CD4-positive, alpha-beta T cell treated with Interleukin-6 at 100 ng/mL for 8 hours (primary cell): Measurements from ENCODE around the gene CHCHD3.
"Not testable (repeated sequence)": the region's sequence is repeated elsewhere in the genome, so short reads cannot be mapped to it uniquely, and the experiment has no call there.

Experiments
- DNase-seq: peaks from one replicate; pipeline ENCODE4 v3.0.0-alpha.2; 2020; ENCODE audit warnings: mixed read lengths, low spot score

The CHCHD3 gene

GRCh38 chr7:132953468-132953867, 128.4 kb downstream of the CHCHD3 start:
- DNase-seq = no peak

GRCh38 chr7:132950725-132951124, 131.2 kb downstream of the CHCHD3 start:
- DNase-seq = no peak

- DNase-seq = no peak
Measured at GRCh38 chr7:132947011-132947410, 134.9 kb downstream of the CHCHD3 start.

GRCh38 chr7:132944774-132945173, 137.1 kb downstream of the CHCHD3 start:
- no peak for DNase-seq

GRCh38 chr7:132943645-132944044, 138.2 kb downstream of the CHCHD3 start:
- no peak for DNase-seq

GRCh38 chr7:132942701-132943100, 139.2 kb downstream of the CHCHD3 start:
- no peak for DNase-seq

GRCh38 chr7:132941905-132942304, 140.0 kb downstream of the CHCHD3 start:
- no peak for DNase-seq

- DNase-seq = no peak
Measured at GRCh38 chr7:132941428-132941827, 140.5 kb downstream of the CHCHD3 start.

- DNase-seq = no peak
Measured at GRCh38 chr7:132940084-132940483, 141.8 kb downstream of the CHCHD3 start.

GRCh38 chr7:132939495-132939894, 142.4 kb downstream of the CHCHD3 start:
- no peak for DNase-seq

- DNase-seq = no peak
Measured at GRCh38 chr7:132937286-132937685, 144.6 kb downstream of the CHCHD3 start.

GRCh38 chr7:132935608-132936007, 146.3 kb downstream of the CHCHD3 start:
- no peak for DNase-seq

GRCh38 chr7:132934017-132934416, 147.9 kb downstream of the CHCHD3 start:
- no peak for DNase-seq

- no peak for DNase-seq
Measured at GRCh38 chr7:132933072-132933458, 148.8 kb downstream of the CHCHD3 start.

GRCh38 chr7:132932296-132933071, 149.4 kb downstream of the CHCHD3 start:
- no peak for DNase-seq

- no peak for DNase-seq
Measured at GRCh38 chr7:132930881-132931280, 151.0 kb downstream of the CHCHD3 start.

- not testable (repeated sequence) for DNase-seq
Measured at GRCh38 chr7:132929944-132930343, 151.9 kb downstream of the CHCHD3 start.

GRCh38 chr7:132919771-132920170, 162.1 kb downstream of the CHCHD3 start:
- no peak for DNase-seq

- DNase-seq = no peak
Measured at GRCh38 chr7:132915647-132916046, 166.2 kb downstream of the CHCHD3 start.

- no peak for DNase-seq
Measured at GRCh38 chr7:132910657-132911056, 171.2 kb downstream of the CHCHD3 start.

GRCh38 chr7:132907380-132907940, 174.4 kb downstream of the CHCHD3 start:
- DNase-seq = no peak

- DNase-seq = no peak
Measured at GRCh38 chr7:132906193-132906835, 175.6 kb downstream of the CHCHD3 start.

- DNase-seq = not testable (repeated sequence)
Measured at GRCh38 chr7:132905136-132905535, 176.8 kb downstream of the CHCHD3 start.
